Transverse colon (tissue), 4 donors: Measurements from ENCODE around the gene ATOH8. TPM values are rescaled to one million over a fixed set of nuclear protein-coding genes. Genes with fewer than 3 reads are reported as not detected.

ENCODE experiments used
- DNase-seq: peaks from one replicate; pipeline ENCODE4 v3.0.0-alpha.2; 2019
- H3K27ac ChIP-seq, 4 donors: fragments of 200-600 bp; sonication (generic); 2 replicates each; pipeline ENCODE4 v1.5.1; 2016 to 2018; ENCODE audit warnings: inconsistent platforms in 4 of 4
- H3K27me3 ChIP-seq: fragments of 200-600 bp; sonication (generic); 2 replicates; pipeline ENCODE4 v1.5.1; 2017; ENCODE audit warnings: inconsistent platforms
- H3K36me3 ChIP-seq, 4 donors: fragments of 200-600 bp; sonication (generic); 2 replicates each; pipeline ENCODE4 v1.5.1; 2017 to 2019; ENCODE audit warnings: inconsistent platforms in 4 of 4
- H3K4me1 ChIP-seq, 4 donors: fragments of 200-600 bp; sonication (generic); 2 replicates each; pipeline ENCODE4 v1.5.1; 2017 to 2020; ENCODE audit warnings: inconsistent platforms in 4 of 4
- H3K4me3 ChIP-seq, 4 donors: fragments of 200-600 bp; sonication (generic); 1 replicate in 1 of 4; 2 replicates in 3 of 4; pipeline versions ENCODE4 v1.5.1 to v1.6.1; 2017 to 2019; ENCODE audit warnings: inconsistent platforms in 4 of 4
- H3K9me3 ChIP-seq, 2 donors: fragments of 200-600 bp; sonication (generic); 2 replicates each; pipeline ENCODE4 v1.5.1; 2017 to 2019; ENCODE audit warnings: inconsistent platforms in 2 of 2
- CTCF ChIP-seq, 5 experiments: fragments of 200-600 bp in 3 of 5; fragments of 450-650 bp in 2 of 5; sonication (generic) in 3 of 5; IDR thresholded peaks; 1 replicate in 2 of 5; 2 replicates in 3 of 5; pipeline ENCODE4 v1.5.1; 2016 to 2017; ENCODE audit warnings: antibody characterized with exemption in 5 of 5, inconsistent platforms in 3 of 5, mild to moderate bottlenecking in 2 of 5, moderate library complexity in 1 of 5
- EP300 ChIP-seq: sonication (generic); formaldehyde crosslinking; IDR thresholded peaks from one replicate; pipeline ENCODE4 v1.6.1; 2017; ENCODE audit warnings: antibody characterized with exemption, low read depth
- POLR2A ChIP-seq: fragments of 450-650 bp; IDR thresholded peaks from one replicate; pipeline ENCODE4 v1.6.1; 2016; ENCODE audit warnings: antibody characterized with exemption, mild to moderate bottlenecking, moderate library complexity
- POLR2AphosphoS5 ChIP-seq, 3 donors: sonication (generic); formaldehyde crosslinking; IDR thresholded peaks; one replicate each; pipeline ENCODE4 v1.6.1; 2016; ENCODE audit warnings: antibody characterized with exemption in 3 of 3
- WGBS, 2 donors: methylation state at CpG; one replicate each; pipeline ENCODE4 v1.1.5; 2018; ENCODE audit warnings: low coverage in 1 of 2; 5-methylcytosine and 5-hydroxymethylcytosine counted together
- in situ Hi-C, 4 donors: fragments of 200-750 bp; cut with MboI; loops; one replicate each; pipeline versions ENCODE4 v1.15.0 to v1.15.1; 2017; ENCODE audit warnings: low sequenced_read_pairs in 3 of 4, low pct_ligation_motif_present in 1 of 4, low pct_unique_long_range_greater_than_20kb in 1 of 4
- intact Hi-C: fragments of 100-400 bp; cut with DNase I; formaldehyde crosslinking; loops from one replicate; pipeline ENCODE4 v1.15.1; 2023; ENCODE audit warnings: low total_unique reads
- total RNA-seq, 4 donors: library from RNA; depleted of rRNA; stranded (reverse); fragments of >200 nt; gene quantifications; one replicate each; pipeline ENCODE4 v1.1.0, GENCODE V29; 2016

Gene ATOH8
- total RNA-seq, 4 donors from 2014 or later: 7.4 to 32.6 (median 14.4) TPM

GRCh38 chr2:85807756-85808155 is 54.0 kb downstream of the ATOH8 start:
- in situ Hi-C loops: loop anchor here in 3 of 4 donors (5.0 to 25.0 kb wide), 2 partner anchors 70 to 170 kb away; no protein-coding TSS in a partner anchor
- WGBS, 2 donors: 74 to 80% methylated on average over 1 to 3 of the region's 3 CpGs
- no peaks in the 10 kb centered on the region for H3K36me3 ChIP-seq
- peaks cover 0 to 22% (median 13%) of the 10 kb centered on the region in 4 donors for H3K4me1 ChIP-seq
- no peak for DNase-seq
- no peaks in the 10 kb centered on the region for H3K9me3 ChIP-seq
- no peak for TF ChIP-seq POLR2A
- TF ChIP-seq POLR2AphosphoS5 (IDR thresholded peaks at IDR 0.05): no peak
- TF ChIP-seq EP300: no peak
- TF ChIP-seq CTCF (IDR thresholded peaks at IDR 0.05): no peak
- no peaks in the 10 kb centered on the region for H3K27me3 ChIP-seq
- intact Hi-C loops: loop anchor here (2.0 kb wide), 1 partner anchor 125 kb away; no protein-coding TSS in a partner anchor
- no peak overlapping the region for H3K4me3 ChIP-seq
- no peak overlapping the region for H3K27ac ChIP-seq

GRCh38 chr2:85810371-85811179 is 56.8 kb downstream of the ATOH8 start:
- Histone ChIP-seq H3K9me3 (no peaks in the 10 kb centered on the region), H3K27ac (peak overlapping the region in 3 of 4 donors; percentile 15 to 44 (median 22)), H3K27me3 (no peaks in the 10 kb centered on the region), H3K4me3 (no peak overlapping the region), H3K36me3 (no peaks in the 10 kb centered on the region), H3K4me1 (peaks cover 0 to 22% (median 14%) of the 10 kb centered on the region in 4 donors)
- in situ Hi-C loops (loop anchor here in 3 of 4 donors (5.0 to 25.0 kb wide), 4 partner anchors 68 to 173 kb away; no protein-coding TSS in a partner anchor), intact Hi-C loops (no loop called here)
- WGBS, 2 donors: 67% methylated on average over 16 of the region's 16 CpGs; no CpG with 5 or more reads in 1 of the 2 donors
- TF ChIP-seq EP300: no peak
- DNase-seq: no peak

GRCh38 chr2:85811180-85812093 is 57.6 kb downstream of the ATOH8 start:
- intact Hi-C loops: no loop called here
- 27 to 33% methylated on average over 3 to 22 of the region's 41 CpGs for WGBS, 2 donors
- DNase-seq: peak; percentile 60
- no peaks in the 10 kb centered on the region for H3K9me3 ChIP-seq
- H3K27ac ChIP-seq: peak overlapping the region; percentile 2 to 44 (median 18)
- H3K4me3 ChIP-seq: no peak overlapping the region
- in situ Hi-C loops: loop anchor here in 3 of 4 donors (5.0 to 25.0 kb wide), 4 partner anchors 69 to 174 kb away; no protein-coding TSS in a partner anchor
- TF ChIP-seq EP300: no peak
- TF ChIP-seq POLR2AphosphoS5 (IDR thresholded peaks at IDR 0.05): no peak
- TF ChIP-seq CTCF (IDR thresholded peaks at IDR 0.05): no peak
- TF ChIP-seq POLR2A: no peak
- no peaks in the 10 kb centered on the region for H3K36me3 ChIP-seq
- no peaks in the 10 kb centered on the region for H3K27me3 ChIP-seq
- H3K4me1 ChIP-seq: peaks cover 0 to 17% (median 14%) of the 10 kb centered on the region in 4 donors

- in situ Hi-C loops (loop anchor here in 3 of 4 donors (5.0 to 25.0 kb wide), 4 partner anchors 70 to 175 kb away; no protein-coding TSS in a partner anchor), intact Hi-C loops (no loop called here)
- Histone ChIP-seq H3K36me3 (no peaks in the 10 kb centered on the region), H3K4me3 (no peak overlapping the region), H3K9me3 (no peaks in the 10 kb centered on the region), H3K27me3 (no peaks in the 10 kb centered on the region), H3K27ac (no peak overlapping the region), H3K4me1 (peaks cover 0 to 17% (median 13%) of the 10 kb centered on the region in 4 donors)
- no peak for DNase-seq
- 78 to 90% methylated on average over 4 to 10 of the region's 10 CpGs for WGBS, 2 donors
- no peak for TF ChIP-seq POLR2AphosphoS5 (IDR thresholded peaks at IDR 0.05)
- TF ChIP-seq POLR2A: no peak
These were observed 58.4 kb downstream of the ATOH8 start for GRCh38 chr2:85812094-85812735.
